Hepatocyte (in vitro differentiated cells): ENCODE results near the gene KLHL26.

Source experiments
- EZH2 ChIP-seq: fragments of 200-600 bp; sonication (generic); IDR thresholded peaks from 2 replicates; pipeline ENCODE4 v1.6.1; 2016; ENCODE audit warnings: antibody characterized with exemption, mild to moderate bottlenecking, borderline replicate concordance
- EZH2phosphoT487 ChIP-seq: fragments of 200-600 bp; sonication (generic); IDR thresholded peaks from one replicate; pipeline ENCODE4 v1.6.1; 2018; ENCODE audit warnings: antibody characterized with exemption, mild to moderate bottlenecking, low read depth, moderate library complexity; ENCODE audit not compliant: unreplicated experiment, severe bottlenecking
- TF ChIP-seq, protein P1 (sequence below): fragments of 200-600 bp; sonication (generic); IDR thresholded peaks from 2 replicates; pipeline ENCODE4 v1.5.1; 2016; ENCODE audit warnings: antibody characterized with exemption, mild to moderate bottlenecking; ENCODE audit not compliant: poor library complexity

DNA sequence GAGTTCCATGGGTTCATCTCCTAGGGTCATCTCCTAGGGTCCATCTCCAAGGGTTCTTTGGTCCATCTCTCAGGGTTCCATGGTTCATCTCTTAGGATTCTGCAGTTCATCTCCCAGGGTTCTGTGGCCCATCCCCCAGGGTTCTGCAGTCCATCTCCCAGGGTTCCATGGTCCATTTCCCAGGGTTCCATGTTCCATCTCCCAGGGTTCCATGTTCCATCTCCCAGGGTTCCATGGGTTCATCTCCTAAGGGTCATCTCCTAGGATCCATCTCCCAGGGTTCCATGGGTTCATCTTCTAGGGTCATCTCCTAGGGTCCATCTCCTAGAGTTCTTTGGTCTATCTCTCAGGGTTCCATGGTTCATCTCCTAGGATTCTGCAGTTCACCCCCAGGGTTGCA lies 19.3 kb upstream of the KLHL26 start:
- TF ChIP-seq, protein P1, sequence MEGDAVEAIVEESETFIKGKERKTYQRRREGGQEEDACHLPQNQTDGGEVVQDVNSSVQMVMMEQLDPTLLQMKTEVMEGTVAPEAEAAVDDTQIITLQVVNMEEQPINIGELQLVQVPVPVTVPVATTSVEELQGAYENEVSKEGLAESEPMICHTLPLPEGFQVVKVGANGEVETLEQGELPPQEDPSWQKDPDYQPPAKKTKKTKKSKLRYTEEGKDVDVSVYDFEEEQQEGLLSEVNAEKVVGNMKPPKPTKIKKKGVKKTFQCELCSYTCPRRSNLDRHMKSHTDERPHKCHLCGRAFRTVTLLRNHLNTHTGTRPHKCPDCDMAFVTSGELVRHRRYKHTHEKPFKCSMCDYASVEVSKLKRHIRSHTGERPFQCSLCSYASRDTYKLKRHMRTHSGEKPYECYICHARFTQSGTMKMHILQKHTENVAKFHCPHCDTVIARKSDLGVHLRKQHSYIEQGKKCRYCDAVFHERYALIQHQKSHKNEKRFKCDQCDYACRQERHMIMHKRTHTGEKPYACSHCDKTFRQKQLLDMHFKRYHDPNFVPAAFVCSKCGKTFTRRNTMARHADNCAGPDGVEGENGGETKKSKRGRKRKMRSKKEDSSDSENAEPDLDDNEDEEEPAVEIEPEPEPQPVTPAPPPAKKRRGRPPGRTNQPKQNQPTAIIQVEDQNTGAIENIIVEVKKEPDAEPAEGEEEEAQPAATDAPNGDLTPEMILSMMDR, result no peak
- TF ChIP-seq EZH2 (no peak), EZH2phosphoT487 (no peak)
